Bronchial epithelial cell (primary cell): ENCODE measurements around the gene SPO11. TPM values are rescaled to one million over a fixed set of nuclear protein-coding genes. Genes with fewer than 3 reads are reported as not detected.

Experiments
- DNase-seq: peaks from one replicate; pipeline ENCODE4 v3.0.0-alpha.2; 2010; ENCODE audit warnings: low read depth
- FAIRE-seq: peaks from 2 replicates; lab custom pipeline; 2011; peaks lifted over from hg19 to GRCh38; lab: Jason Lieb, UNC
- H3K27me3 ChIP-seq: 2 replicates; pipeline ENCODE4 v1.5.1; 2011; ENCODE audit warnings: low read length; ENCODE audit not compliant: control insufficient read depth, insufficient read depth
- H3K36me3 ChIP-seq: 2 replicates; pipeline ENCODE4 v1.5.1; 2011; ENCODE audit warnings: low read length; ENCODE audit not compliant: control insufficient read depth, insufficient read depth
- H3K4me3 ChIP-seq: 2 replicates; pipeline ENCODE4 v1.5.1; 2011; ENCODE audit warnings: mild to moderate bottlenecking, low read depth, low read length, control low read depth
- CTCF ChIP-seq: IDR thresholded peaks from 2 replicates; pipeline ENCODE4 v1.5.1; 2011; ENCODE audit warnings: mild to moderate bottlenecking, moderate library complexity, low read length, control low read depth, inconsistent platforms; ENCODE audit not compliant: insufficient read depth, severe bottlenecking
- total RNA-seq: library from RNA; depleted of rRNA; stranded (reverse); fragments of >200 nt; gene quantifications from 2 replicates; pipeline ENCODE4 v1.2.1, GENCODE V29; 2014

The SPO11 gene
- total RNA-seq, 1 donor from 2014 or later: not detected

GRCh38 chr20:57323034-57323433 is 6.6 kb upstream of the SPO11 start:
- DNase-seq (peak; percentile 76), FAIRE-seq (peak; percentile 50)
- no peak for TF ChIP-seq CTCF
- no peaks in the 10 kb centered on the region for H3K27me3 ChIP-seq
- no peaks in the 10 kb centered on the region for H3K36me3 ChIP-seq
- H3K4me3 ChIP-seq: no peak overlapping the region

GRCh38 chr20:57325632-57326356 is 3.8 kb upstream of the SPO11 start:
- H3K4me3 ChIP-seq: no peak overlapping the region
- DNase-seq: no peak
- no peak for TF ChIP-seq CTCF
- no peak for FAIRE-seq
- H3K27me3 ChIP-seq: no peaks in the 10 kb centered on the region
- H3K36me3 ChIP-seq: no peaks in the 10 kb centered on the region

- Histone ChIP-seq H3K27me3 (no peaks in the 10 kb centered on the region), H3K36me3 (no peaks in the 10 kb centered on the region), H3K4me3 (no peak overlapping the region)
- DNase-seq (peak; percentile 93), FAIRE-seq (peak; percentile 83)
- TF ChIP-seq CTCF: no peak
Observed at GRCh38 chr20:57326667-57327455, 2.7 kb upstream of the SPO11 start.

GRCh38 chr20:57327820-57328219 is 1.8 kb upstream of the SPO11 start:
- no peak for TF ChIP-seq CTCF
- no peaks in the 10 kb centered on the region for H3K27me3 ChIP-seq
- H3K4me3 ChIP-seq: no peak overlapping the region
- DNase-seq: no peak
- no peak for FAIRE-seq
- no peaks in the 10 kb centered on the region for H3K36me3 ChIP-seq

- no peaks in the 10 kb centered on the region for H3K27me3 ChIP-seq
- no peak for DNase-seq
Observed at GRCh38 chr20:57330998-57331397, 1.4 kb downstream of the SPO11 start.

More at GRCh38 chr20:57330998-57331397, 1.4 kb downstream of the SPO11 start:
- Histone ChIP-seq H3K4me3 (no peak overlapping the region), H3K36me3 (no peaks in the 10 kb centered on the region)
- no peak for FAIRE-seq
- TF ChIP-seq CTCF: no peak
